GM18868 (cell line): ENCODE data around the gene ERF.
A peak's percentile ranks its signal among the peaks of the same experiment; 100 is the strongest.

Experiments used
- ATAC-seq: cut with Tn5 transposase; IDR thresholded peaks from one replicate; pipeline ENCODE4 v1.9.1; 2021; ENCODE audit warnings: mild to moderate bottlenecking, moderate library complexity; ENCODE audit not compliant: unreplicated experiment

The ERF gene

DNA sequence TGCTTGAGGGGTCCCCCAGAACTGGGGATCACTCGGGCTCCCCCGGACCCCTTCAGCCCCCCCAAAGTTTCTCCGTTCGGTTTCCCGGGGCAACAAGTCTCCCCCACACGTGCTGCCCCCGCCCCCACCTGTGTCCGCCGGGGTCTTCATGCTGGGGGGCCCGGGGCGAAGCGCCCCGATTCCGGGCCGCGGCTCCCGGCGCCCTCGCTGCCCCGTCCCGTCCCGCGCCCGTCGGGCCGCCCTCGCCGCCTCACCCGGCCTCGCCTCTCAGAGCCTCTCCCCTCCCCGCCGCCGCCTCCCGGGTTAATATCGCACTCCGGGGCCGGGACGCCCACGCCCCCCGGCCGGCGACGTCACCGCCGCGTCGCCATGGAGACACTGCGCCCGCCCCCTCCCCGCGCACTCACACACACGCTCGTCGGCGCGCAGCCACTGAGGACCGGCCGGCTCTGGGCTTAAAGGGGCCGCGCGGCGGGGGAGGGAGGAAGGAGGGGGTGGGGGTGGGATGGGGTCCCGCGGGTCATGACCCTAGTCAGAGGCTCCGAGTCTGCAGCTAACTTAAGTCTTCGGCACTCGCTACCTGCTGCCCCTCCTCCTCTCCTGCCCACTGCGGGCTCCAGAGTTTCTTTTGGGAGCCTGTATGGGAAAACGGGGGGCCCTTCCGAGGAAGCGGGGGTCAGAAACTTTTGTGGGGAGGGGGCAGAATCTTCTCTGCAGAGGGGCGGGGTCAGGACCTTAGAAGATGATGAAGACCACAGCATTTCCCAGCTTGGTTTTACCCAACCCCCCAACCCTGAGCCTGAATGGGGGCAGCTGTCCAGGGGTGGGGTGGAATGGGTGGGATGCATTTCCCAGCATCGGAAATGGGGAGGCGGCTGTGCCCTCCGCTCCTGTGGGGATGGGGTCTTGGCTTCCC lies at the start of gene ERF:
ERF (minus strand) TSS at position 279 of the 916 bp plus-strand sequence; CDS start at position 150, 129 bp downstream.
- peak; percentile 69 for ATAC-seq

DNA sequence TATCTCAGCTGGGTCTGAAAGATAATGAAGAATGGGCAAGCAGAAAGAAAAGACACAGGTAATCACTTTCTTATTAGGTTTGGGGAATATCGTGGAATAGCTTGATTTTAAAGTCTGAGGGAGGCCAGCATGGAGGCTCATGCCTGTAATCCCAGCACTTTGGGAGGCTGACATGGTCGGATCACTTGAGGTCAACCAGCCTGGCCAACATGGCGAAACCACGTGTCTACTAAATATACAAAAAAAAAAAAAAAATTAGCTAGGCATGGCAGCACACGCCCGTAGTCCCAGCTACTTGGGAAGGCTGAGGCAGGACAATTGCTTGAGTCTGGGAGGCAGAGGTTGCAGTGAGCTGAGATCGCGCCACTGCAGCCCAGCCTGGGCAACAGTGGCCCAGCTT lies 48.9 kb upstream of the ERF start:
- ATAC-seq = no peak

DNA sequence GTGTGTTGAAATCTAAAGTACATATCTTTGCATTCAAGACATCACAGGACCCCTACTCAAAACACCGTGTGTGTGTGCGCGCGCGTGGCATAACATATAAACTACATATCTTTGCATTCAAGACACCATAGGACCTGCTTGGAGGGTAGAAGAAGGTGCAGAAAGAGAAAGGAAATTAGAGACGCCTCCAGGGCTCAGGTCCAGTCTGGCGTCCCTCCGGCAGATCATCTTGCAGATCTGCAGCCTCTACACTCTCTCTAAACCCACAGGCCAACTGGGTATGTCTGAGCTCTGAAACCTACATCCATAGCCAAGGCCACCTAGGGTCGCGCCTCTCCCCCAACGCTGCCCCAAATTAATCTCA lies 48.2 kb upstream of the ERF start:
- no peak for ATAC-seq

DNA sequence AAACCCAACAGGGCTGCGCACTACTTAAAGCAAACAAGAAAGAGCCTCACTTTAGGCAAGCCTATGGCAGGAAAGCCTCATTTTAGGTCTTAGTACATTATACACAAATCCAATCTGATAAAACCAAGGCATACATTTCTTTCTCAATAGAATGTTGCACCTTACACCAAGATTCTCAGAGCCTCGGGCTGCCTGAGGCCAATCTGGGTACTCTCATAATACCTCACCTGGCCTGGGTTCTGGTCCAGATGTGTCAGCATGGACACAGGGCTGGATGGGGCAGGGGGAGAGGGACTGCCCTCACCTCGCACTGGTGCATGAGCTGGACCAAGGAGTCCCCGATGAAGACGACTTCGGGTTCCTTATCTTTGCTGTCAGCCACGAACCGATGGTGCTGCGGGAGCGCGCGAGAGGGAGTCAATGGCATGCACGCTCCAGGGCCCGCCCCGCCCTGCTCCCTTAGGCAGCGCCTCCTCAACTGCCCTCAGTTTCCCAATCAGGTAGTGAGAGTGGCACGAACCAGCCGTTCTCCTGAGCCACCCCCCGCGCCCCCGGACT lies 46.8 kb upstream of the ERF start, which contains the start of gene PRR19:
PRR19 (plus strand) TSS at position 487 of the 558 bp plus-strand sequence. CDS start 7,453 bp downstream, outside the sequence.
- ATAC-seq = no peak

DNA sequence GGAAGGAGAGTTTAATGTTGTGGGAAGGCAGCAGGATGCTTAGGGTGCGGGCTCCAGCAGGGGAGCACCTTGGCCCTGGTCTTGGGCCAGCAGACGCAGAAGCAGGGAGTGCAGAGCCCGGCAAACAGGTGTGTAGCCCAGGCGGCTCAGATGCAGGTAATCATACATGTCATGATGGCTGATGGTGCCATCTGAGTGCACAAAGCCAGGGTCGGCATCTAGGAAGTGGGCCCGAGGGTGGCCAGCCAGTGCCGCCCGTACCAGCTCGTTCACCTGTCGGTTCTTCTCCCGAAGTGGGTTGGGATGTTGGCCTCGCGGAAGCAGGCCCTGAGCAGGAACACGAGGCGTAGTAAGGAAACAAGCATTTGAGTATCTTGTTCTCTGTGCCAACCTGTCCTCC lies 42.1 kb upstream of the ERF start:
- no peak for ATAC-seq

DNA sequence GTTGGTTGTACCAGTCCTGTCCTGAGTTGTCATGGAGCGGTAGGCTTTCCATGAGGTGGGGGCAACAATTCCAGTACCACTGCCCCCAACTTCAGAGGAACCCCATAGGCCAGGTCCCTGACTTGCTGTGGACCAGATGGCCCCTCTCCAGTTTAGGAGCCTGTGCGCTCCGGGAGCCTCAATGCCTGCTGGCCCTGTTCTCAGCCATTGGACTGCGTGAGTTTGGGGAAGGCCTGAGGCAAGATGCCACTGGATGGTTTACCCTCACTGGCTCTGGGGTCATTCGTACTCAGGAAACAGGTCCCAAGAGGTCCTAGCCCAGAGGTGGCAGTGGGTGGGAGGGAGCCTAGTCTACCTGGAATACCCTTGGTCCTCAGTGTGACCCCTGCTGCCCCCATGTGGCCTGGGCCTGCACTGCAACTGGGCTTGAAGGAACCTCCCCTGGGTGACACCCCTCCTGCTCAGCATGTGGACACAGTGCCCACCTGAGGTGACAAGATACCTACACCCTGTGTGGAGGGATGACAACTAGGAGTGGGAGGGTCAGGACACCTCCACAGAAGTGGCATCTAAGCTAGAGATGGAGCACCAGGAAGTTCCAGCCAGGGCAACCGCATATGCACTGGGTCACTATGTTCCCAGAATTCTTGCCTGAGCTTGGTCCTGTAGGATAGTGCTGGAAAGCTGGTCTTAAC lies 41.0 kb upstream of the ERF start:
- ATAC-seq = peak; percentile 63

DNA sequence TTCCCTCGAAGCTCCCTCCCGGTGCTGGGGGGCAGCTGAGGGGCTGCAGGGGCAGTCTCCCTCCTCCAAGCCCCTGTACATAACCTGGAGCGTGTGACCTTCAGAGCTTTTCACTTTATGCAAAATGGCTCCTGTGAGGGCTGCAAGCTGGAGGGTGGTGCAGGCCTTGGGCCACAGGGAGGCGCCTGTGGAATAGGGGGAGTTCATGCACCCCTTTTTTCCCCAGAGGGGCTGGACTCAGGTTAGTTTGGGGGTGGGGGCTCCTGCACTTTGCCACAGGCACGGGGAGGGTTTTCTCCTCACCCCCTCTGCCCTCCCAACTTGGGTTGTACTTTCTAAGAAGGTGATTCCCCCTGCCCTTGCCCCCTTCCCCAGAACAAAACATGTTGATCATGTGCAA lies 40.4 kb upstream of the ERF start:
- ATAC-seq = no peak

DNA sequence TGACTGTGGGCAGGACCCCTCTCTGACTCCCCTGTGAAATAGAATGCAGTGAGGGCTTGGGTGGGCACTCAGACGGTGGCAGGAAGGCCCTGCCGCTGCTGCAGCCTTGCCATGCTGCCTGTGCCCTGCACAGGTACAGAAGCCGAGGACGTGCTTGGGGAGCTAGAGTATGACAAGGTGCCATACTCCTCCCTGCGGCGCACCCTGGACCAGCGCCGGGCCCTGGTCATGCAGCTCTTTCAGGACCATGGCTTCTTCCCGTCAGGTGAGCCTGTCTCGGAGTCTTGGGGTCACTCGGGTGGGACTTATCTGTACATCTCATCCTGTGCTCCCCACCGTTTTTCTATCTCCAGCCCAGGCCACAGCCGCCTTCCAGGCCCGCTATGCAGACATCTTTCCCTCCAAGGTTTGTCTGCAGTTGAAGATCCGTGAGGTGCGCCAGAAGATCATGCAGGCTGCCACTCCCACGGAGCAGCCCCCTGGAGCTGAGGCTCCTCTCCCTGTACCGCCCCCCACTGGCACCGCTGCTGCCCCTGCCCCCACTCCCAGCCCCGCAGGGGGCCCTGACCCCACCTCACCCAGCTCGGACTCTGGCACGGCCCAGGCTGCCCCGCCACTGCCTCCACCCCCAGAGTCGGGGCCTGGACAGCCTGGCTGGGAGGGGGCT lies 39.7 kb upstream of the ERF start:
- no peak for ATAC-seq

DNA sequence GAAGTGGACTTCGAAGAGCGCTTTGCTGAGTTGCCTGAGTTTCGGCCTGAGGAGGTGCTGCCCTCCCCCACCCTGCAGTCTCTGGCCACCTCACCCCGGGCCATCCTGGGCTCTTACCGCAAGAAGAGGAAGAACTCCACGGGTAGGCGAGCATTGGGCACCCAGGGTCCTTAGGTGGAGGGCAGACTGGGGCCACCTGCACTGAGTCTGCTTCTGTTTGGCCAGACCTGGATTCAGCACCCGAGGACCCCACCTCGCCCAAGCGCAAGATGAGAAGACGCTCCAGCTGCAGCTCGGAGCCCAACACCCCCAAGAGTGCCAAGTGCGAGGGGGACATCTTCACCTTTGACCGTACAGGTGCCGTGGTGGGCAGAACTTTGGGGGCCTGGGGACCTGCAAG lies 39.0 kb upstream of the ERF start:
- ATAC-seq = no peak

DNA sequence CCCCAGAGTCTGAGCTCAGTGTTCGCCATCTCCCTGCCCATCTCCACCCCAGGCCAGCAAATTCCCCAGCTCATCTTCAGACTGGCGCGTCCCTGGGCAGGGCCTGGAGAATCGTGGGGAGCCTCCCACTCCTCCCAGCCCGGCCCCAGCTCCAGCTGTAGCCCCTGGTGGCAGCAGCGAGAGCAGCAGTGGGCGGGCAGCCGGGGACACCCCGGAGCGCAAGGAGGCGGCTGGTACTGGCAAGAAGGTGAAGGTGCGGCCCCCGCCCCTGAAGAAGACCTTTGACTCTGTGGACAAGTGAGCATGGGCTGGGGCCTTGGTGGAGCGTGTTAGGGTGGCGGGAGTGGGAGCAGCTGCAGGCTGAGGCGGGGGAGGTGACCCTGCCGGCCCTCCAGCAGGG lies 38.6 kb upstream of the ERF start:
- ATAC-seq = no peak

DNA sequence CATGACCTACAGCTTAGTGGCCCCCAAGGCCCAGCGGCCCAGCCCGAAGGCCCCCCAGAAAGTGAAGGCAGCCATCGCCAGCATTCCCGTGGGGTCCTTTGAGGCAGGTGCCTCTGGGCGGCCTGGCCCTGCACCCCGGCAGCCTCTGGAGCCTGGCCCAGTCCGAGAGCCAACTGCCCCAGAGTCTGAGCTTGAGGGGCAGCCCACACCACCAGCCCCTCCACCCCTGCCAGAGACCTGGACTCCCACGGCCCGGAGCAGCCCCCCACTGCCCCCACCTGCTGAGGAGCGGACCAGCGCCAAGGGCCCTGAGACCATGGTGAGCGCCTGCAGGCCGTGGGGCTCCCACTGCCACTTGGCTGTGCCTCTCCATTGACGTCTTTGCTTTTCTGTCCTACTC lies 38.0 kb upstream of the ERF start:
- no peak for ATAC-seq

DNA sequence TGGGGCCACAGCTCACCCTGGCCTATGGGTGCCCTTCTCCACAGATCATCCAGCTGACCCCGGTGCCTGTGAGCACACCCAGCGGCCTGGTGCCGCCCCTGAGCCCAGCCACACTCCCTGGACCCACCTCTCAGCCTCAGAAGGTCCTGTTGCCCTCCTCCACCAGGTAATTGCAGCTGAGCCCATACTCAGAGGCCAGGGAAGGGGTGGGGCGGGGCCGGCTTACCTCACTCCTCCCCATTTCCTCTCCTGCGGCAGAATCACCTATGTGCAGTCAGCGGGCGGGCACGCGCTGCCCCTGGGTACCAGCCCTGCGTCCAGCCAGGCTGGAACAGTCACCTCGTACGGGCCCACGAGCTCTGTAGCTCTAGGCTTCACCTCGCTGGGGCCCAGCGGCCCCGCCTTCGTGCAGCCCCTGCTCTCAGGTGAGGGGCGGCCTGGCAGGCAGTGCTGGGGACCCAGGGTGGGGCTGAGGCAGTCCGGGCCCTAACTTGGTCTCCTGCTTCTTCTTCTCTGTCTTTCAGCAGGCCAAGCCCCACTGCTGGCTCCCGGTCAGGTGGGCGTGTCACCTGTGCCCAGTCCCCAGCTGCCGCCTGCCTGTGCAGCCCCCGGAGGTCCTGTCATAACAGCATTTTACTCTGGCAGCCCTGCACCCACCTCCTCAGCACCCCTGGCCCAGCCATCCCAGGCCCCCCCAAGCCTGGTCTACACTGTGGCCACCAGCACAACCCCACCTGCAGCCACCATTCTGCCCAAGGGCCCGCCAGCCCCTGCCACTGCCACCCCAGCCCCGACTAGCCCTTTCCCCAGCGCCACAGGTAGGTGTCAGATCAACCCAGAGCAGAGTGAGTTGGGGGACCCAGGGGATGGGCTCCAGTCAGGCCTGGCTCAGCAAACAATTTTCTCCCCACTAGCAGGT lies 37.4 kb upstream of the ERF start:
- no peak for ATAC-seq

DNA sequence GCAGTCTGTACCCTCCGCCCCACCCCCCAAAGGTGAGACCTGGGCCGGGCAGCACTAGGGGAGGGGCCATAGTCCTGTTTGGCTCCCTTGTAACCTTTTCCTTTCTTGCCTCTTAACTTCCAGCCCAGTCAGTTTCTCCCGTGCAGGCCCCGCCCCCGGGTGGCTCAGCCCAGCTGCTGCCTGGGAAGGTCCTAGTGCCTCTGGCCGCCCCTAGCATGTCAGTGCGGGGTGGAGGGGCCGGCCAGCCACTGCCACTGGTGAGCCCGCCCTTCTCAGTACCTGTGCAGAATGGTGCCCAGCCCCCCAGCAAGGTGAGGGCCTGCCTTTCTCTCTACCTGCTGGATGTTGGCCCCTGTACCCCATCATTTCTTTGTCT lies 36.5 kb upstream of the ERF start:
- no peak for ATAC-seq

DNA sequence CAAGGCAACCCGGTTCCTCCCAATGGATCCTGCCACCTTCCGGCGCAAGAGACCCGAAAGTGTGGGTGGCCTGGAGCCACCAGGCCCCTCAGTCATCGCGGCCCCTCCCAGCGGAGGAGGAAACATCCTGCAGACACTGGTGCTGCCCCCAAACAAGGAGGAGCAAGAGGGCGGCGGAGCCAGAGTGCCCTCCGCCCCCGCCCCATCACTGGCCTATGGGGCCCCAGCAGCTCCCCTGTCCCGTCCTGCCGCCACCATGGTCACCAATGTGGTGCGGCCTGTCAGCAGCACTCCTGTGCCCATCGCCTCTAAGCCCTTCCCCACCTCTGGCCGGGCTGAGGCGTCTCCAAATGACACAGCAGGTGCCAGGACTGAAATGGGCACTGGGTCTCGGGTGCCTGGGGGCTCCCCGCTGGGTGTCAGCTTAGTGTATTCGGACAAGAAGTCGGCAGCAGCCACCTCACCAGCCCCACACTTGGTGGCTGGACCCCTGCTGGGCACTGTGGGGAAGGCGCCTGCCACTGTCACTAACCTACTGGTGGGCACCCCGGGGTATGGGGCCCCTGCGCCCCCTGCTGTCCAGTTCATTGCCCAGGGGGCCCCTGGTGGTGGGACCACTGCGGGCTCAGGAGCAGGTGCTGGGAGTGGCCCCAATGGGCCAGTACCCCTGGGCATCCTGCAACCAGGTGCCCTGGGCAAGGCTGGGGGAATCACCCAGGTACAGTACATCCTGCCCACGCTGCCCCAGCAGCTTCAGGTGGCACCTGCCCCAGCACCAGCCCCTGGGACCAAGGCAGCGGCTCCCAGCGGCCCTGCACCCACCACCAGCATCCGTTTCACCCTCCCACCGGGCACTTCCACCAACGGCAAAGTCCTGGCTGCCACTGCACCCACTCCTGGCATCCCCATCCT lies 35.9 kb upstream of the ERF start:
- no peak for ATAC-seq

DNA sequence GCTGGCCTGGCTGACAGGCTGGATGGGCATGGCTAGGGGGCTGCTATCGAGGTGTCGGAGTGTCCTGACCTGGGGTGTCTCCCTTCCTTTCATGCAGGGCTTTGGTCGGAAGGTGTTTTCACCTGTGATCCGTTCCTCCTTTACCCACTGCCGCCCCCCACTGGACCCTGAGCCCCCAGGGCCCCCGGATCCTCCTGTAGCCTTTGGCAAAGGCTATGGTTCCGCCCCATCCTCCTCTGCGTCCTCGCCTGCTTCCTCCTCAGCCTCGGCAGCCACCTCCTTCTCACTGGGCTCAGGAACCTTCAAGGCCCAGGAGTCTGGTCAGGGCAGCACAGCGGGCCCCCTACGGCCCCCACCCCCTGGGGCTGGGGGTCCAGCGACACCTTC lies 35.2 kb upstream of the ERF start:
- no peak for ATAC-seq

DNA sequence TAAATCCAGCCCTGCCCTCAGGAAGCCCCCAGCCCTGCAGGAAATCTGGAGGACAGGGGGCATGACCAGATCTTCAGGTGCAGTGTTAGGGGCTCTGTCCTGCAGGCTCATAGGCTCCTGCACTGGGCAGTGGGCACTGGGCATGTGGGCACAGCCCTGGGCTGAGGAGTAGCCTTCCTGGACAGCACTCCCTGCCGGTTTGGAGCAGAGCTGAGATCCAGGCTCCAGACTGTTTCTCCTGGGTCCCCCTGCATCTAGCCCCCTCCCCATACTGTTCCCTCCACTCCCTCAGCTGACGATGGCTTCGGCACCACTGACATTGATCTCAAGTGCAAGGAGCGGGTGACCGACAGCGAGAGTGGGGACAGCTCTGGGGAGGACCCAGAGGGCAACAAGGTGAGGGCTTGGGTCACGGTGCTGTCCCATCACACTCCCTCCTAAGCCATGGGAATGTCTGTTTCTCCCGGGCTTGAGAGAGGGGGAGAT lies 34.7 kb upstream of the ERF start:
- ATAC-seq = no peak

DNA sequence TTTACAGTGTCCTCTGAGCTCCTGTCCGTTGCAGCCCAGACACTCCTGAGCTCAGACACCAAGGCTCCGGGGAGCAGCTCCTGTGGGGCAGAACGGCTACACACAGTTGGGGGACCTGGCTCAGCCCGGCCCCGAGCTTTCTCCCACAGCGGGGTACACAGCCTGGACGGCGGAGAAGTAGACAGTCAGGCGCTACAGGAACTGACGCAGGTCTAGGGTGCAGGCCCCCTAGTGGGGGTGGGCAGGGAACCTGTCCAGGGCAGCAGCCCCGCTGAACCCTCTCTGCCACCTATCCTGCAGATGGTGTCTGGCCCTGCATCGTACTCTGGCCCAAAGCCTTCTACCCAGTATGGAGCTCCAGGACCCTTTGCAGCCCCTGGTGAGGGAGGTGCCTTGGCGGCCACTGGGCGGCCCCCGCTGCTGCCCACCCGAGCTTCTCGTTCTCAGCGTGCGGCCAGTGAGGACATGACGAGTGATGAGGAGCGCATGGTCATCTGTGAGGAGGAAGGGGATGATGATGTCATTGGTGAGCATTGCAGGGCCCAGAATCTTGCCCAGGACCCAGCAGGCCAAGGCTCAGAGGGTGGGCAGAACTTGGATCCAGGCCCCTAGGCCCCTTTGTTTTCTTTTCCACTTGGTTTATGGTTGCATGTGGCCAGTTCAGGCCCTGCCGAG lies 34.1 kb upstream of the ERF start:
- no peak for ATAC-seq

DNA sequence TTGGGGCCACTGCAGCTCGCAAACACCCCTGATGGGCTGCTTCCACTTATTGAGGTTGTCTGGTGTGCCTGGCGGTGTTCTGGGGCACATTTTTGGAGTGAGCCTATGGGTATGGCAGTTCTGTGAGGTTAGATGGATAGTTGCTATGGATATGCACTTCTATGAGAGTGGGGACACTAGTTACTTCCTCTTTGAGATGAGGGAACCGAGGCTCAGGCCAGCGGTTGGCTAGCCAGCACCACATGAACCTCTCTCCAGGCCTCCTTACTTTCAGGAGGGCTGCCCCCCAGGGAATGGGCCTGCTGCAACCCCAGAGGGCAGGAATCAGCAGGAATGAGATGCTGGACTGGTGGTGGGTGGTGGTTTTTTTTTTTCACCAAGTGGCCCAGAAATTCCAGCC lies 33.5 kb upstream of the ERF start:
- no peak for ATAC-seq

DNA sequence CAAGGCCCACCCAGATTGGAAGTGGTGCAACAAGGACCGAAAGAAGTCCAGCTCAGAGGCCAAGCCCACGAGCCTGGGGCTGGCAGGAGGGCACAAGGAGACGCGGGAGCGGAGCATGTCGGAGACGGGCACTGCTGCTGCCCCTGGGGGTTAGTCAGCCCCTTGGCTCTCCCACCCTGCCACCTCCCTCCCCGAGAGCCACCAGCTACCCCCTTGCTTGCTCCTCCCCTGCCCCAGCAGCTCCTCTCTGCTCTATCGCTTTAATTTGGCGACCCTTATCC lies 32.8 kb upstream of the ERF start:
- no peak for ATAC-seq
